Neuronal stem cell (in vitro differentiated cells): ENCODE measurements around the gene PTPRQ.

Source experiments
- DNase-seq: peaks from one replicate; pipeline ENCODE4 v3.0.0-alpha.2; 2013; ENCODE audit warnings: low spot score
- H2AFZ ChIP-seq: one replicate; pipeline ENCODE4 v1.6.1; 2013; ENCODE audit warnings: mild to moderate bottlenecking, low read length, inconsistent platforms
- H2AK5ac ChIP-seq: 2 replicates; pipeline ENCODE4 v1.6.1; 2013; ENCODE audit warnings: low read depth, mild to moderate bottlenecking, inconsistent platforms, low read length, moderate library complexity, mixed read lengths
- H2BK120ac ChIP-seq: 2 replicates; pipeline ENCODE4 v1.6.1; 2013; ENCODE audit warnings: low read depth, mild to moderate bottlenecking, inconsistent platforms, low read length, moderate library complexity, mixed read lengths
- H2BK12ac ChIP-seq: one replicate; pipeline ENCODE4 v1.6.1; 2013; ENCODE audit warnings: low read length, inconsistent platforms
- H2BK15ac ChIP-seq: 2 replicates; pipeline ENCODE4 v1.6.1; 2013; ENCODE audit warnings: mild to moderate bottlenecking, low read length, inconsistent platforms, mixed read lengths
- H2BK5ac ChIP-seq: one replicate; pipeline ENCODE4 v1.6.1; 2013; ENCODE audit warnings: inconsistent platforms, mild to moderate bottlenecking, low read length, moderate library complexity
- H3K14ac ChIP-seq: one replicate; pipeline ENCODE4 v1.6.1; 2013; ENCODE audit warnings: low read length, inconsistent platforms
- H3K18ac ChIP-seq: 2 replicates; pipeline ENCODE4 v1.6.1; 2013; ENCODE audit warnings: low read length, inconsistent platforms
- H3K23ac ChIP-seq: 2 replicates; pipeline ENCODE4 v1.6.1; 2013; ENCODE audit warnings: low read depth, mild to moderate bottlenecking, mixed read lengths, low read length, inconsistent platforms; ENCODE audit not compliant: poor library complexity
- H3K27ac ChIP-seq: replicated peaks from 3 replicates; pipeline ENCODE4 v1.5.1; 2013; ENCODE audit warnings: low read length, inconsistent platforms
- H3K27me3 ChIP-seq, 3 experiments: 2 replicates each; pipeline ENCODE4 v1.6.1; 2013; ENCODE audit warnings: low read length in 3 of 3, mild to moderate bottlenecking in 2 of 3, inconsistent platforms in 1 of 3, low read depth in 1 of 3, mixed read lengths in 1 of 3, moderate library complexity in 1 of 3; ENCODE audit not compliant: control insufficient read depth in 3 of 3, insufficient read depth in 3 of 3
- H3K36me3 ChIP-seq, 2 donors: replicated peaks in 1 of 2; 2 replicates each; pipeline ENCODE4 v1.6.1; 2013; ENCODE audit warnings: low read length in 2 of 2; ENCODE audit not compliant: control insufficient read depth in 2 of 2, insufficient read depth in 2 of 2
- H3K4ac ChIP-seq: 2 replicates; pipeline ENCODE4 v1.6.1; 2013; ENCODE audit warnings: inconsistent platforms, mild to moderate bottlenecking, low read length, moderate library complexity
- H3K4me1 ChIP-seq, 2 donors: 1 replicate in 1 of 2; 2 replicates in 1 of 2; pipeline ENCODE4 v1.6.1; 2013; ENCODE audit warnings: low read length in 2 of 2, low read depth in 1 of 2; ENCODE audit not compliant: control insufficient read depth in 2 of 2, insufficient read depth in 1 of 2
- H3K4me2 ChIP-seq: one replicate; pipeline ENCODE4 v1.6.1; 2013; ENCODE audit warnings: mild to moderate bottlenecking, low read length, inconsistent platforms; ENCODE audit not compliant: insufficient read depth, poor library complexity, severe bottlenecking
- H3K4me3 ChIP-seq, 2 donors: 2 replicates each; pipeline ENCODE4 v1.5.1; 2013; ENCODE audit warnings: low read length in 2 of 2, mild to moderate bottlenecking in 2 of 2, inconsistent platforms in 1 of 2, moderate library complexity in 1 of 2
- H3K79me1 ChIP-seq: one replicate; pipeline ENCODE4 v1.6.1; 2013; ENCODE audit warnings: low read depth, mild to moderate bottlenecking, inconsistent platforms, low read length, moderate library complexity
- H3K9ac ChIP-seq: one replicate; pipeline ENCODE4 v1.6.1; 2013; ENCODE audit warnings: mild to moderate bottlenecking, low read depth, low read length, inconsistent platforms; ENCODE audit not compliant: poor library complexity
- H3K9me3 ChIP-seq, 2 donors: replicated peaks in 1 of 2; 2 replicates each; pipeline versions ENCODE3 to v1.6.1; 2013; ENCODE audit warnings: low read length in 2 of 2, mild to moderate bottlenecking in 2 of 2, inconsistent platforms in 1 of 2, low read depth in 1 of 2, mixed read lengths in 1 of 2, moderate library complexity in 1 of 2; ENCODE audit not compliant: control insufficient read depth in 2 of 2, insufficient read depth in 1 of 2
- H4K8ac ChIP-seq: one replicate; pipeline ENCODE4 v1.6.1; 2013; ENCODE audit warnings: low read depth, mild to moderate bottlenecking, inconsistent platforms, low read length, moderate library complexity
- H4K91ac ChIP-seq: one replicate; pipeline ENCODE4 v1.6.1; 2013; ENCODE audit warnings: low read length, low read depth, mild to moderate bottlenecking, inconsistent platforms; ENCODE audit not compliant: poor library complexity
- WGBS, 2 donors: extraction: QIAGEN DNeasy Blood & Tissue Kit; methylation state at CpG; one replicate each; pipeline ENCODE4 v1.1.7; 2013; ENCODE audit warnings: missing lambda C conversion rate in 2 of 2, mixed read lengths in 1 of 2; ENCODE audit not compliant: insufficient read length in 2 of 2, insufficient replicate concordance in 1 of 2; ENCODE audit errors: extremely low coverage in 2 of 2; 5-methylcytosine and 5-hydroxymethylcytosine counted together

PTPRQ gene

DNA sequence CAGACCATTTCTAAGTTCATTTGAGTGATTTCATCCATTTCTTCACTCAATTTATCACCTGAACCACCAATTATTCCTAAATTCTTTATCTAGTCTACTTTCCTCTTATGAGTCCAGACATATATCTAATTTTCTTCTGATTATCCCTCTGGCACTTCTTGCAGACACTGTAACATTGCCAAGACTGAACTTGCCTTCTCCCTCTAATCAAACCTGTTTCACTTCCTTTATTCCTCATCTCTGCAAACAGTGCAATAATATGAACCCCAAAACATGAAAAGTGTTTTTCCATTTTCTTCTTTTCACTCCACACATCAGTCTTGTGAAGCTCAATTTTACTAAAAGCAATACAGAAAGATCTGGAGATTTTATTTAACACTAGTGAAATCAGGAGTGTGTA is 37.8 kb upstream of the PTPRQ start:
- H3K79me1 ChIP-seq, result no peaks in the 10 kb centered on the region
- H3K9ac ChIP-seq, result no peak overlapping the region
- no peak overlapping the region for H2AFZ ChIP-seq
- H3K4me2 ChIP-seq, result no peak overlapping the region
- no peak overlapping the region for H3K18ac ChIP-seq
- no peak overlapping the region for H2BK12ac ChIP-seq
- H2BK5ac ChIP-seq, result no peak overlapping the region
- no peak overlapping the region for H2AK5ac ChIP-seq
- DNase-seq, result no peak
- H3K27ac ChIP-seq, result no peak overlapping the region
- H3K4me3 ChIP-seq, result no peak overlapping the region
- H2BK15ac ChIP-seq, result no peak overlapping the region
- H3K4me1 ChIP-seq, result peaks cover 0 to 4% of the 10 kb centered on the region in 2 donors
- no peak overlapping the region for H3K14ac ChIP-seq
- no peak overlapping the region for H4K8ac ChIP-seq
- no peaks in the 10 kb centered on the region for H3K27me3 ChIP-seq
- no peak overlapping the region for H4K91ac ChIP-seq
- no peak overlapping the region for H3K23ac ChIP-seq
- no peak overlapping the region for H3K4ac ChIP-seq
- H2BK120ac ChIP-seq, result no peak overlapping the region
- no peaks in the 10 kb centered on the region for H3K9me3 ChIP-seq
- H3K36me3 ChIP-seq, result no peaks in the 10 kb centered on the region

DNA sequence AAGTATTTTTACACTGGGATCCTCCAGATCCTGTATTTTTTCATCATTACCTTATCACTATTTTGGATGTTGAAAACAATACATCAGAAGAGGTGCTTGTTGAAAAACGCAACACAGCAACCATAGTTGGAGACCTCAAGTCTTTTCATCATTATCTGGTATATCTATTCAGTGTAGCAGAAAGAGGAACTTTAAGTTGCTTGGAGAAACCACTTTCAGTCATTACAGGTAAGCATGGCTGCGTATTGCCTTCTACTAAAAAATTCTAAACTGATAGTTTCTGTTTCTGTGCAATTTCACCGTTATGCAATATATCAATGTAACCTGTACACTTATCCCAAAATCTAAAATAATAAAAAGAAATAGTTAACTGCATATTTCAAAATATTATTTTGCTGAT is 32.2 kb upstream of the PTPRQ start:
- H3K27ac ChIP-seq, result no peak overlapping the region
- H3K9me3 ChIP-seq, result no peaks in the 10 kb centered on the region
- H2BK15ac ChIP-seq, result no peak overlapping the region
- no peak overlapping the region for H3K4me3 ChIP-seq
- H4K91ac ChIP-seq, result no peak overlapping the region
- no CpG with 5 or more reads among the region's 3 CpGs for WGBS, 2 donors
- no peak overlapping the region for H3K4me2 ChIP-seq
- H3K18ac ChIP-seq, result no peak overlapping the region
- H3K4me1 ChIP-seq, result peaks cover 0 to 4% of the 10 kb centered on the region in 2 donors
- H3K27me3 ChIP-seq, result no peaks in the 10 kb centered on the region
- no peak overlapping the region for H3K4ac ChIP-seq
- no peak overlapping the region for H3K9ac ChIP-seq
- no peak overlapping the region for H3K23ac ChIP-seq
- H2AFZ ChIP-seq, result no peak overlapping the region
- H3K36me3 ChIP-seq, result no peaks in the 10 kb centered on the region
- H3K79me1 ChIP-seq, result no peaks in the 10 kb centered on the region
- H2BK12ac ChIP-seq, result no peak overlapping the region
- no peak overlapping the region for H4K8ac ChIP-seq
- no peak overlapping the region for H2BK120ac ChIP-seq
- no peak overlapping the region for H2AK5ac ChIP-seq
- DNase-seq, result no peak
- no peak overlapping the region for H3K14ac ChIP-seq
- H2BK5ac ChIP-seq, result no peak overlapping the region

DNA sequence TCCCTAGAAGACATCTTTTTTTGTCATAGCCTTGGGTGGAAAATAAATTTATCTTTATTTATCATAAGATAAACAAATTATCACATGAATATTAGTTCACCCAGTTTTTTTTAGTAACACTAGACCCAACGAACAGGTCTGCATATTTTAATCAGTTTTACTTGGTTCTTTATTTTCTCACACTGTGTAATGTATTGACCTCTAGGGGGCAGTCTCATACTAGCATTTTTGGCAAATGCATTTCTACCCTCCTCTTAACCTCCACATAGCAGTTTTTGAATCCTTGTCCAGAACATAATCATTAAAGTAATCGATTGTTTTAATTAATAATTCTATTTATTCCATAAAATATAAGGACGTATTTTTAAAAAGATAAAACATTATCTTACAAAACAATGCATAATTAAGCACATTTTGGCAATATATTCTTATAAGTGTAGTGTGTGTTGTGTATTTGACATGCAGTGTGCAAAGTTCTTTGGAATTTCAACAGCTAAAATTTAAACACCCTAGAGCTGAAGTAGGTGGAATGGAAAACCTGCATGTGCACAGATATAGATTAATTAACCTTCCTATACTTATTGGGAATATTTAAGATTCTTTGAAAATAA is 31.6 kb upstream of the PTPRQ start:
- H2BK12ac ChIP-seq, result no peak overlapping the region
- no peak overlapping the region for H3K27ac ChIP-seq
- H2BK15ac ChIP-seq, result no peak overlapping the region
- H3K18ac ChIP-seq, result no peak overlapping the region
- H3K14ac ChIP-seq, result no peak overlapping the region
- no peak overlapping the region for H4K8ac ChIP-seq
- no peak overlapping the region for H2BK120ac ChIP-seq
- H3K4ac ChIP-seq, result no peak overlapping the region
- no peak overlapping the region for H3K4me2 ChIP-seq
- peak; percentile 37 for DNase-seq
- no peak overlapping the region for H2AK5ac ChIP-seq
- H3K9ac ChIP-seq, result no peak overlapping the region
- H3K4me3 ChIP-seq, result no peak overlapping the region
- no peaks in the 10 kb centered on the region for H3K79me1 ChIP-seq
- no peaks in the 10 kb centered on the region for H3K27me3 ChIP-seq
- H4K91ac ChIP-seq, result no peak overlapping the region
- no peak overlapping the region for H2AFZ ChIP-seq
- H3K23ac ChIP-seq, result no peak overlapping the region
- H3K4me1 ChIP-seq, result peaks cover 0 to 4% of the 10 kb centered on the region in 2 donors
- H2BK5ac ChIP-seq, result no peak overlapping the region
- H3K36me3 ChIP-seq, result no peaks in the 10 kb centered on the region
- WGBS, 2 donors, result no CpG with 5 or more reads among the region's 3 CpGs
- no peaks in the 10 kb centered on the region for H3K9me3 ChIP-seq

DNA sequence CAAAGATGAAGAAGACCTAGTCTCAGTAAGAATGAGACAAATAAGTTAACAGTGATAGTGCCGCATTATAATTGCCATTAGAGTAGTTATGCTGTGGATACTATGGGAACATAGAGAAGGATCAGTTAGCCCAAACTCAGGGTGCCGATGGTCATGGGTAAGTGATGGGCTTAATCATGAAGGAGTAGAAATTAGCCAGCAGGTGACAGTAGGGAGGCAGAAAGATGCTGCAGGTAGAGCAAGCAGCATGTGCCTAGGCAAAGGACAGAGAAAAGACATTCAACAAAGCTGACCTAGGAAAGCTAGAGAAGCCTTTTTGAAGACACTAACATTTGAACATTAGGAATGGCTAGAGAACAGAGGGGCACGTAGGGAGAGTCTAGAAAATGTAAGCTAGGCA is 30.6 kb upstream of the PTPRQ start:
- H2BK15ac ChIP-seq, result no peak overlapping the region
- no peaks in the 10 kb centered on the region for H3K27me3 ChIP-seq
- H2BK5ac ChIP-seq, result no peak overlapping the region
- no peak overlapping the region for H2AK5ac ChIP-seq
- H4K91ac ChIP-seq, result no peak overlapping the region
- H3K27ac ChIP-seq, result no peak overlapping the region
- DNase-seq, result no peak
- H2BK120ac ChIP-seq, result no peak overlapping the region
- H3K4me2 ChIP-seq, result no peak overlapping the region
- no peak overlapping the region for H2BK12ac ChIP-seq
- peaks cover 0 to 4% of the 10 kb centered on the region in 2 donors for H3K4me1 ChIP-seq
- H3K79me1 ChIP-seq, result no peaks in the 10 kb centered on the region
- H3K9ac ChIP-seq, result no peak overlapping the region
- no peak overlapping the region for H3K18ac ChIP-seq
- no CpG with 5 or more reads among the region's 3 CpGs for WGBS, 2 donors
- H3K9me3 ChIP-seq, result no peaks in the 10 kb centered on the region
- no peaks in the 10 kb centered on the region for H3K36me3 ChIP-seq
- H2AFZ ChIP-seq, result no peak overlapping the region
- H3K4ac ChIP-seq, result no peak overlapping the region
- H4K8ac ChIP-seq, result no peak overlapping the region
- H3K23ac ChIP-seq, result no peak overlapping the region
- no peak overlapping the region for H3K14ac ChIP-seq
- H3K4me3 ChIP-seq, result no peak overlapping the region
